VCaP (cell line): ENCODE data around the gene XIRP2.

Experiments
- H3K27ac ChIP-seq: fragments of 450-650 bp; 2 replicates; pipeline ENCODE4 v1.5.1; 2017
- CTCF ChIP-seq: fragments of 450-650 bp; conservative IDR thresholded peaks from 2 replicates; pipeline ENCODE4 v1.5.1; 2017; ENCODE audit warnings: mild to moderate bottlenecking, moderate library complexity

Gene XIRP2

GRCh38 chr2:166960702-166961270, 72.5 kb downstream of the XIRP2 start:
- no peak for TF ChIP-seq CTCF
- H3K27ac ChIP-seq, result no peak overlapping the region

GRCh38 chr2:166961933-166962332, 73.7 kb downstream of the XIRP2 start:
- no peak for TF ChIP-seq CTCF
- no peak overlapping the region for H3K27ac ChIP-seq

GRCh38 chr2:166969486-166969885, 81.2 kb downstream of the XIRP2 start:
- H3K27ac ChIP-seq, result no peak overlapping the region
- TF ChIP-seq CTCF, result no peak

- H3K27ac ChIP-seq, result no peak overlapping the region
- TF ChIP-seq CTCF, result no peak
Observed at GRCh38 chr2:166972002-166972401, 83.7 kb downstream of the XIRP2 start.

- no peak overlapping the region for H3K27ac ChIP-seq
- TF ChIP-seq CTCF, result no peak
Observed at GRCh38 chr2:166972418-166972817, 84.1 kb downstream of the XIRP2 start.

- TF ChIP-seq CTCF, result no peak
- H3K27ac ChIP-seq, result no peak overlapping the region
Observed at GRCh38 chr2:166984188-166984587, 95.9 kb downstream of the XIRP2 start.

GRCh38 chr2:166984797-166985196, 96.5 kb downstream of the XIRP2 start:
- no peak for TF ChIP-seq CTCF
- no peak overlapping the region for H3K27ac ChIP-seq
